ENCODE results near the gene C1QTNF6.

Gene C1QTNF6

DNA sequence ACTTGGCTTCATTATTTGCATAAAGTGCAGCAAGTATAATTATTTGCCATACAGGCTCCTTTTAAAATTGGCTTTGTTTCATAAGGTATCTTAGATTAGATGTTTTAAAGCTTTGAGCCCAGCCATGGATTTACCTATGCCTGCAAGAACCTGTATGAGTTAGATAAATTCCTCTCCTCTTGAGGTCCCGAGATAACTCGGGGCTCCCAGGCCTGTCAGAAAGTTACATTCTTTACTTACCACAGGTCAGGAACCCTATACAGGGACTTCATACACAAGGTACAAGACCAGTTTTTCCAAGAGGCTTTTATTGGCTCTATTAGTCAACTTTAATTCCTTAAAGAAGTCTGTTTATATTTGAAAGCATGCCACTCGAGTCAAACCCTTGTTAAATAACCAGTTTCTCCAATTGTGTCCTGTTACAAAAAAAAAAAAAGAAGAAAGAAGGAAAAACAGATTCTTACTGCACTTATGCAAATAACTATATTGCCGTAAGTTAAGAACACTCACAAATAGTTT lies 2.3 kb upstream of the C1QTNF6 start:
- DNase-seq (ENCODE audit: low read depth): no peak

DNA sequence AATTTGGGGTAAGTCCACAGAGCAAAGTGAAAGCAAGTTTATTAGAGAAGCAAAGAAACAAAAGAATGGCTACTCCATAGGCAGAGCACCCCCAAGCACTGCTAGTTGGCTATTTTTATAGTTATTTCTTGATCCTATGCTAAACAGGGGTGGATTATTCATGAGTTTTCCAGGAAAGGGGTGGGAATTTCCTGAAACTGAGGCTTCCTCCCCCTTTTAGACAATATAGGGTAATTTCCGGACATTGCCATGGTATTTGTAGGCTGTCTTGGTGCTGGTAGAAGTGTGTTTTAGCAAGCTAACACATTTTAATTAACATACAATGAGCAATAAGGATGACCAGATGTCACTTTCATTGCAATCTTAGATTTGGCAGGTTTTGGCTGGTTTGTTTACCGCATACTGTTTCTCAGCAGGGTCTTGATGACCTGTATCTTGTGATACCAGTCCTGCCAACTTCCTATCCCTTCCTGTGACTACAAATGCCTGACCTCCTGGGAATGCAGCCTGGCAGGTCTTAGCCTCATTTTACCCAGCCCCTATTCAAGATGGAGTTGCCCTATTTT lies 937 bp upstream of the C1QTNF6 start:
- DNase-seq (ENCODE audit: low read depth): no peak

DNA sequence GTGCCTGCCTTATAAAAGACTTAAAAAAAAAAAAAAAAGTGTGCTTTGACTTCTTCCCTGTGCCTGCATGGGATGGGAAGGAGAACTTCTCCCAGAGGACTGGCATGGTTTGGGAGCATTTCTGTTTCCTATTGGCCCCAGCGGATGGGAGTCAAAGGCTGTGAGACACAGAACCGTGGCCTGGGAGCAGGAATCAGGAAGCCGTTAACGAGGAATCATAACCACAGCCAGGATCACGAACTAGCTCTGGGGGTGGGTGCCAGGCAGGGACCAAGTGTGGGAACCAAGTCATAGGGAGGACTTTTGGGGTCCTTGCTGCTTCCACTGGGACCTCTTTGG lies 526 bp downstream of the C1QTNF6 start:
- no peak for DNase-seq (ENCODE audit: low read depth)

DNA sequence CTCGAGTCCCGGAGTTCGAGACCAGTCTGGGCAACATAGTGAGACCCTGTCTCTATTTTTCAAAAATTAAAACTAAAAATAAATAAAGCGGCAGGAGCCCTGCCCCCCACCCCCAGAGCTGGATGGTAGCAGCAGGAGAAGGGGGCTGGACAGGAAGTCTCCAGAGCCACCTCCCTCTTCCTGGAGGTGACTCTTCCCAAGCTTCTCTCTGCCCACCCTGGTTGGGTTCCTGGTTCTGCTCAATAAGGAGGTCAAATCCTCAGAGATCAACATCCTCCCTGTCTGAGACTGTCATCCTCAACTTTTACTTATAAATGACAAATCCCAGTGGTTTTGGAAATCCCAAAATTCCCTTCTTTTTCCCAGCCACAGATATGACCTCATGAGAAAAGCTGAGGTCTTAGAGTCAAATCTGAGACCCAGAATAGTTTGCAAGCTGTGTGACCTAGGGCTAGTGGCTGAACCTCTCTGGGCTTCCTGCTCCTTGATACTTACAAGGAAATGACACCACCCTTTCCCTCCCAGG lies 987 bp downstream of the C1QTNF6 start:
- no peak for DNase-seq (ENCODE audit: low read depth)

DNA sequence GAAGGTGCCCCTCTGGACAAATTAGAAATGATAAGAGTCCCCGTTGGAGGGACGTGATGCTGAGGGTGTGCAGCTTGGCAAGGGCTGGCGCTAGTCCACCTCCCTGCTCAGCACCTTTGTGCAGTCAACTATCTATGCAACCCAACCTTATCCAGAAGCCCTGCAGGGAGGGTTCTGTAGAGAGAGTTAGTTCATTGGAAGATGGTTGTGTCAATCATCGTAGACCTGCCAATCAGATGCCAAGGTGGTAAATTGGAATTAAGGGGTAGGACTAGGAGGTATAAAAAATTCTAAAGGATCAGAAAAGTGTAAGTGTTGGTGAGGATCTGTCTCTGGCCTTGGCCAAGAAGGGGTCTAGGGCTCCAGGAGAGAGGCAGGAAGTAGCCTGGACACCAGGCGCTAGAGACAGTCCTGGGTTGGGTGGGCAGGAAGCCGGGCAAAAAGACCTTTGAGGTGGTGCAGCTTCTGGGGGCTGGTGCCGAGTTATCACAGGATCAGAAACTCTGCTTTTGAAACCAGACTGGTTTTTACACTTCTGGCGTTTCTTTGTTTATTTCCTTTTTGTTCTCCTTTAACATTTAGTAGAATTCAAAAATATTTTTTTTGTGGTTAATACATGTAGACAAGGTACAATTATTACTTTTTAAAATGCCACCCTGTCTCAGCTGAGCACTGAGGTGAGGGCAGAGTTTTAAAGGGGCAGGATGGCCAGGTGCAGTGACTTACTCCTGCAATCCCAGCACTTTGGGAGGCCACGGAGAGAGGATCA lies 1.6 kb downstream of the C1QTNF6 start:
- no peak for DNase-seq (ENCODE audit: low read depth)

DNA sequence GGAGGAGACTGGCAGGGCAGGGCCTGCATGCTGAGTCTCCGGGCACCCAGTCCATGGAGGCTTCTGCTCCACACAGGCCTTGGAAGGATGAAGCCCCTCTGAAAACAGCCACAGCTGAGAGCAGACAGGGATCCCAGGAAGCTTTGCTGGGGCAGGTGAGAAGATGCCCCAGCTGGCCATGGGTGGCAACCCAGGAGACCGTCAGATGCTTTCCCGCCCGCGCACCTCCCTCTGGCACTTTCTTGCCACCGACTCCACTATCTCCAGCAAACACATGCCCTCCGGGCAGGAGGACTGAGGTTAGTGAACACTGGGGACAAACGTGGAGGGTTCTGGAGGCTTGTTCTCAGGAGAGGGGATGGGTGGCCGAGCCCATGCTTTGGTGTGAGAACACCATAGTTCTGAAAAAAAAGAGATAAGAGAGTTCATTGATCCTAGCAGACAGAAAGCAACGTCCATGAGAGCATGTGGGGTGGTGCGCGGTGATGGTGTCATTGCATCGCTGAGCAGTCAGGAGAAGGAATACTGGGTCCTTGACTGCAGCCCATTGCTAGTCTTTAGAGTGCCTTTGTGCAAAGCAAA lies 2.3 kb downstream of the C1QTNF6 start:
- no peak for DNase-seq (ENCODE audit: low read depth)

DNA sequence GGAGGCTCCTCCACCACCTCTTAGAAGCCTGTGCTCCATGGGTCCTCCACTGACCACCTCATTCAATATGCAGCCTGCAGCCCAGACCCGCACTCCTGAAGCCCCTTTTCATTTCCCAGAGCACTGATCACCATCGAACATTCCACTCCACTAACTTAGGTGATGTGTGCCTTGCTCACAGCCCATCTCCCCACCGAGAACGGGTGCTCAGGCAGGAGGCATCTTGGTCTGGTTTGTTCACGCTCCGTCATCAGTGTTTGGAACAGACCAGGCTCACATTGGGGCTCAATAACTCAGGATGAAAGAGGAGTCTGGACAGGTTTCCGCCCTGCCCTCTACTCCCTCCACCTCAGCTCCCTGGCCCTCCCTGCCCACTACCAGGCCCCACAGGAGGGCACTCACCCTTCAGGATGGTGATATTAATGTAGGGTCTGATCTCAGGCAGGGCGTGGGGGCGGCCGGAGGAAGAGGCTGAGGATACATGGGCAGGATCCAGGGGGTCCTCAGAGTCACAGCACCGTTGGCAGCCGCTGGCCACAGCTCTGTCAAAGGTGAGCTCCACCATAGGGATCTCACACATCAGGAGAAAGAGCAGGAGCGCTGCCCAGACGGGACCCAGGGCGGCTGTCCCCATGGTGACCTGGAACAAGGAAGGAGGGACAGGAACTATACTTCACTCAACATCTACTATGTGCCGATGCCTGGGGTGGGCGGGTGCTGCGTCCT lies 3.1 kb downstream of the C1QTNF6 start:
- no peak for DNase-seq (ENCODE audit: low read depth)

DNA sequence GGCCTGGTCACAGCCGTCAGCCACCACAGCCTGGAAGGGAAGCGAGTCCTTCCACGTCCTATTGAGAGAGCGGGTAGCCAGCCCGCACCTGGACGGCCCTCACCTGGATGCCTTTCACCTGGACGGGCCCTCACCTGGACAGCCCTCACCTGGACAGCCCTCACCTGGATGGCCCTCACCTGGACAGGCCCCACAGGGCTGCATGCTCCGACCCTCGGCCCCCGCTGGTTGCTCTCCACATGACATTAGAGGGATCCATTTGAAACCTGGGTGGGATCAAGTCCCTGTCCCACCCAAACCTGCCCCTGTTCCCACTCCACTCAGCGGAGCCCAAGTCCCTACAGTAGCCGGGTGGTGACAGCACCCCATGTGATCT lies 3.7 kb downstream of the C1QTNF6 start:
- no peak for DNase-seq (ENCODE audit: low read depth)

DNA sequence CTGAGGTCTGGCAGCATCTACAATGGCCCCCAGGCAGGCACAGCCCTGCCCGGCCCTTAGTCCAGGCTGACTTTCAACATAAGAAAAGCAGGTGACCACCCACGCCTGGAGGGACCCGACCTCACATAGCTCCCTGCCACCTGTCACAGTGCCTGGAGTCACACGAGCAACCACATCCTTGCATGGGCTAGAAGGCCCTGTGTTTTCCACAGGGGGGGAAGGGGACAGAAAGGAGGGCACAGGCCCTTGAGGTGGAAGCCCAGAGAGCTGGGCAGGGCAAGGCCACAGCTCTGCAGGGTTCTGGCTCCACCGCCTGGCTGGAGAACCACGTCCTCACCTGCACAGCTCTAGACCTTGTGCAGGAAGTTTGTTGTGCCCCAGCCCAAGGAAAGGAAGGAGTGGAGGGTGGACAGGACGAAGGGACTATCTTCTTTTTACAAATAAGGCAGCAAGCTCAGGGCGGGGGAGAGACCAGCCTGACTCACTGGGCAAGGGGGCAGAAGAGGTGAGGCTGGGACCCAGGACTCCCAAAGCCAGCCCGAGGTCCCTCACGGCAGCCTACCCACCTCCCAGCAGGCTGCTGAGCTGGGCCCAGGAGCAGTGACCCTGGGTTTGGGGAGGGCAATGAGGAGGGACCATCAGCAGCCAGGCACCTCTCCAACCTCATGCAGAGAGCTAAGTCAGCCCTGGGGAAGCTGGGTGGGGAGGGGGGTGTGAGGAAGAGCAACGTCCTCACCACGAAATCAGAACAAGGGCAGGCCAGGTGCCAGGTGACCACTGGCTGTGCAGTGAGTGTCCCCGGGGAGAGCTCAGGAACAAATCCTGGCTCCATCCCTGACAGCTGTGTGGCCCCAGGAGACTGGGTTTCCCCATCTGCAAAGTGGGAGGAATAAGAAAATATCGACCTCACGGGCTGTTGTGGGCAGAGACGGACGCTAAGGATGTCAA lies 4.3 kb downstream of the C1QTNF6 start:
- no peak for DNase-seq (ENCODE audit: low read depth)

DNA sequence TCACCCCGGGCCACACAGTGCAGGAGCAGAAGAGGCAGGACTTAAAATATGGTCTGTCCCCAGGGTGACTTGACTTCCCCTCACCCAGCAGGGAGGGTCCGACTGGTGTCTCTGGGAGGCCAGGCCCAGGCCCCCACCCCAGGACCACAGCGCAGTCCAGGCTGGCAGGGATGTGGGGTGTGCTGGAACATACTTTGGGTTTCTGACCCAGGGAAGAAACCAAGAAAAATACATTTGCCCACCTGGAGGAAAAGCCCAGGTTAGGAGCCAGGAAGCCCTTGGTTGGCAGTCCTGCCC lies 5.2 kb downstream of the C1QTNF6 start:
- no peak for DNase-seq (ENCODE audit: low read depth)

DNA sequence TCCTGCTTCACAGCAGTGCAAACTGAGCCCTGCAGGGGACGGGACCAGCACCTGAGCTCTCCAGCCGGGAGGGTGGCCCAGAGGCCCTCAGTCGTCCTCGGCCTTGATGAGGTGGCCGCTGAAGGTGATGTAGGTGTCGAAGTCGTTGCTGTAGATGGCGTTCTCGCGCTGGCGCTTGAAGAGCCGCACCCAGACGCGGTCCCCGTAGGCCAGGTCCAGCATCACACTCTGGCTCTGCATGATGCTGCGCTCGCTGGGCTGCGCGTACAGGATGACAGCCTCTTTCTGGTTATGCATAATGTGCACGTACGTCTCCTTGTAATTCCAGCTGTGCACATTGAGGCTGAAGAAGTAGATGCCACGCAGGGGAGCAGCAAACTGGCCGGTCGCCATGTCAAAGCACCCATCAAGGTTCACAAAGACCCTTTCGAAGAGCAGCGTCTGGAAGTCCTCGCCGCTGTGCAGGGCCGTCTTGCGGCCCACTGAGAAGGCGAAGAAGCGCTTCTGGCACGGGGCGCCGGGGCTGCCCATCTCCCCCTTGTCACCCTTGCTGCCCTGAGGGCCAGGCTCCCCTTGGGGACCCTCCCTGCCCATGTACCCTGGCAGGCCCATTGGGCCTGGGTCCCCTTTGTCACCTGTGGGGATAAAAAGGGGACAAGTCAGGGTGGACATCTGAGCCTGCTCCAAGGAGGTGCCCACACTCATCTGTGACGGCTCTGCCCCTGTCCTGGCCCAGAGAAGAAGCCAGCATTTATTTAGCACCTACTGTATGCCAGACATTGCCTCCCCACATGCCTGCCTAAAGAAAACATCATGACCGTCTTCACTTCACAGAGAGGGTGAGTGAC lies 5.7 kb downstream of the C1QTNF6 start:
- no peak for DNase-seq (ENCODE audit: low read depth)

DNA sequence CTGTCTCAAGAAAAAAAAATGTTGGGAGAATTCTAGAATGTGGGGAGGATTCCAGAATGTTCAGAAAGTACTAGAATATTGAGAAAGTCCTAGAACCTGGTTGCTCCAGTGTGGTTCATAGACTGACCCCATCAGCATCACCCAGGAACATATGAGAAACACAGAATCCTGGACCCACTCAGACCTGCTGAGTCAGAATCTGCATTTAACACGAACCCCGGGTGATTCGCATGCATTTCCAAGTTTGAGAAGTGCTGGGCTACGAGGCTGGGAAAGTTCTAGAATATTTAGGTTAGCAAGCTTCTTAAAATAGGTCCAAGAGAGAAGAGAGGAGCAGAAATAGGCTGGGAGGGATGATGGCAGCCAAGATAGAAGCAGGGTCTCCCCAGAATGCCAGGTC lies 6.4 kb downstream of the C1QTNF6 start:
- DNase-seq (ENCODE audit: low read depth): no peak

DNA sequence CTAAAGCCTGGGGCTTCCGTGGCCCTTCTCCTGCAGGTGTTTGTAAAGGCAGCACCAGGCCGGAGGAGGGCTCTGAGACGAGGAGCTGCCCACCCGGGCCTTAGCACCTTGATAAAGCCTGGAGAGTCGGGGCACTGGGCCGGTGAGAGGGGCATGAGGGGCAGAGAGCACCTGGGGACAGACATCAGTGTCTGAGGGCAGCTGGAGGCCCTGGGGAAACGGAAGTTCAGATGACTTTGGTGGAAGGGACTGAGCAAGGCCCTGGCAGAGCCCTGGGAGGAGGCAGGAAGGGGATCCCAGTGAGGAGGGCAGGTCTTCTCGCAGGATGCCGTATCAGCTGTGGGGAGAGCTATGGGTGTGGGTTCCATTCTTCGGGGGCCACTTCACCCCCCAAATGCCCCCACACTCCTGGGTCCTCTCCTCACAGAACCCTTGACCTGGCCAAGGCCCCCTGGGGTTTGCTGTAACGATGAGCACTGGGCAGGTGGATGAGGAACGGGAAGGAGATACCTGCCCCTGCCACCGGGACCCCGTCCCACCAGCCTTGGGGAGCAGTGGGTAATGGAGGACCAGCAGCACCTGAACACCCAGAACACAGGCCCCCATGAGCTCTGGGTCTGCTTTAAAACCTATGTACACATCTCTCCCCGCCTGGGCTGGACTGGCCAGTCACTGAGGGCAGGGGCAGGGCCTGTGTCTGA lies 7.4 kb downstream of the C1QTNF6 start:
- DNase-seq (ENCODE audit: low read depth): no peak

DNA sequence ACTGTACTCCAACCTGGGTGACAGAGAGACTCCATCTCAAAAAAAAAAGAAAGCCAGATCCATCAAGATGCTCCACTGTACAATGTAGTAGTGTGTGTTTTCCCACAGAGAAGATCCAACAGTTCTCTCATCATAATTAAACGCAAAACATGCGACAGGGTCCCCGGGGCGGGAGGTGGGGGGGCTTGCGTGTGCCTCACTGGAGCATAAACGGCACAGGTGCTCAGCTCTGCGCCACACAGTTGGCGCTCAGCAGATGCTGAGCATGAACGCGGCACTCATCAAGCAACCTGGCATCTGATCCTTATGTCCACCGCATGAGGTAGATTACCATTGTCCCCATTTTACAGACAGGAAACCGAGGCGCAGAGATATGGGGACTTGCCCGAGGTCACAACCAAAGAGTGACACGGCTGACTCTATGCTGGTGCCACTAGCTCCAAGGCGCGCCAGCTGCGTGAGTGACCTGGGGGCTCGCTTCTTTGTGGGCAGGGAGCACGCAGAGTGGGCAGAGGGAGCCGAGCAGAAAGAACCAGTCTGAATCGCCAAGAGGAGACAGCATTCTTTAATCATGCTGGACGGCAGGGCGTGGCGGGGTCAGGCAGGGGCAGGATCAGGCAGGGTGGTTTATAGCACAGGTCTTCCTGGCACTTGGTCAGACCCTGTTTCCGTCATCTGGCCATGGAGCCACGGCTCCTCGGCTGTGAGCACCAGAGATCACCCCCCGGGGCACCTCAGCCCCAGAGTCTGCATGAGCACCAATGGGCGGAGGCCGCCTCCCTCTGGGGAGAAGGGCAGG lies 8.2 kb downstream of the C1QTNF6 start:
- no peak for DNase-seq (ENCODE audit: low read depth)

DNA sequence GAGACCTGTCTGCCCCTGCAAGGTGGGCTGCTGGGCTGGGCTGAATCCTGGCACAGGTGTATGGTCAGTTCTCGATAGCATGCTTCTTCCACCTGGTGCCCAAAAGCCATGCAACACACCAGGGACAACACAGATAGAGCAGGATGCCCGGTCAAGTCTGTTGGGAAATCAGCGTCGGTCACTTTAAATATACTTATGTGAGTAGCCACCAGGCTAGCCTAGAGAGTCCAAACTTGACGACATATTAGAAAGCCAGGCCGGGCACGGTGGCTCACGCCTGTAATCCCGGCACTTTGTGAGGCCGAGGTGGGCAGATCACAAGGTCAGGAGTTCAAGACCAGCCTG lies 8.9 kb downstream of the C1QTNF6 start:
- no peak for DNase-seq (ENCODE audit: low read depth)

DNA sequence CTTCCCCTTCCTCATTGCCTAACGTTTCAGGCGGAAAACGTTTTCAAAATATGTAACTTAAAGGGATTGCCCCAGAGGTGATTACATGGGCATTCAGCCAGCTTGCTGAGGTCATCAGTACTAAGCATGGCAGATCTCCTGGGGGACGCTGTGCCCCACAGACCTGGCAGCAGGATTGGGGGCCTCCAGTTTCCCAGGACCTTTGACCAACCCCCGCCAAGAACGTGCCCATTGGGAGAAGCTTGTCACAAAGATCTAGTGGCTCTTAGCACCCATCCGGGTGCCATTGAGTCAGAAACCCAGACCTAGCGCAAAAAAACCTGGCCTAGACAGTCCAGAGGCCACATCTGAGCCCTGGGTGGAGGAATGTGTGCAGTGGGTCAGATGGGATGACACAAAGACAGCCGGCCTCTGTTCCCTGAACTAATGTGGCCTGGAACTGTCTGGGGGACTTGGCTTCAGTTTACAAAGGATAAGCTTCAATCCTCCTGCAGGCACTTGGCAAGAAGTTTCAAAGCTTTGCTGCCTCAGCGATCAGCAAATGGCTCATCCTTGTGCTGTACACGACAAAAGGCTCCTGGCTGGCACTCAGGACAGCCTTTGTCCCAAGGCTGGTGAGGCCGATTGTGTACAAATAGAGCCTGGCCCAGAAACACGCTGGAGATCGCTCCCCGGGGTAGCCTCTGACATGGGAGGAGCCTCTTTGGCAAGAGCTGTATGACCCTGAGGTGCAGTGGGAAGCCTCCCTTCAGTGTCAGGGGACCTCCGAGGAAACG lies 9.5 kb downstream of the C1QTNF6 start:
- DNase-seq (ENCODE audit: low read depth): no peak

DNA sequence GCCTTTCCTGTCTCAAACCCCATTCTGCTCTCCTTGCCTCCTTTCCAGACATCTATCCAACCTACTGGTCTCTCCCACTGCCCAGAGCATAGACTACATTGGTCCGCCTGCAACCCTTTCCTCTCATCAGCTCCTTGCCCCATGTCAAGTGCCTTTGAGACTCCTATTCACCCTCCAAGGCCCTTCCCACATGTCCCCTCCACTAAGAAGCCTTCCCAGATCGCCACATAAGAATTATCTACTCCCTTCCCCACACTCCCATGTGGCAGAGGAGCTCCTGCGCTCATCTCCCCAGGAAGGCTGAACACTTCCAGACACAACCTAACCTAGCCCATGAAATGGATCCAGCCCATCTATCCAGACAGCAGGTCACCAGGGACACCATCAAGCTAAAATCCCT lies 10.3 kb downstream of the C1QTNF6 start:
- no peak for DNase-seq (ENCODE audit: low read depth)

DNA sequence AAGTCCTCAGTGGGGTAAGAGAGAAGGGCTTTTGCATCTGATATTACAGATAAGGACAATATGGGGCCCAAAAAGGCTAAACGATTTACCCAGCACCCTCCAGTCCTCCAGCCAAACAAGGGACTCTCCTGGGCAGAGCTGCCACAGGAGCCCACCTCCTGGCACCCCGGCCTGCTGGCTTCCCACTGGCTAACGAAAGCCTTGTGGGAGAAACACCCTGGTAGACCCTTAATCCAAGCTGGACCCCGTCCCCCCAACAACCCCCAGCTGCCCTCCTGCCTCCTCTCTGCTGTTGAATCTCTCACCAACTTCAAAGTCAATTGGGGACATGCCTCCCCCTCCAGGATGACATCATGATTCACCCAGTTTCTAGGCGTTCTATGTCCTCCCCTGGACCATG lies 10.8 kb downstream of the C1QTNF6 start:
- DNase-seq (ENCODE audit: low read depth): no peak

All from stimulated activated CD8-positive, alpha-beta memory T cell treated with anti-CD3 and anti-CD28 coated beads, Interleukin-12 subunit alpha, Interleukin-12 subunit beta, amount 100 ng/mL, for 4 hours (primary cell).